HG02763 (cell line): ENCODE measurements around the gene AMN.

Experiments
- ATAC-seq: cut with Tn5 transposase; IDR thresholded peaks from one replicate; pipeline ENCODE4 v1.9.1; 2021; ENCODE audit warnings: mild to moderate bottlenecking, moderate library complexity; ENCODE audit not compliant: unreplicated experiment

AMN gene

GRCh38 chr14:102942069-102942468 is 19.6 kb downstream of the AMN start:
- ATAC-seq: no peak

- no peak for ATAC-seq
Observed at GRCh38 chr14:102943454-102943853, 21.0 kb downstream of the AMN start.

GRCh38 chr14:102943979-102944378 is 21.5 kb downstream of the AMN start:
- ATAC-seq: no peak

GRCh38 chr14:102944448-102945330 is 22.2 kb downstream of the AMN start:
- ATAC-seq: no peak

GRCh38 chr14:102945346-102946130 is 23.1 kb downstream of the AMN start:
- ATAC-seq: no peak

- no peak for ATAC-seq
Observed at GRCh38 chr14:102947321-102948103, 25.0 kb downstream of the AMN start.

- ATAC-seq: no peak
Observed at GRCh38 chr14:102948698-102949061, 26.2 kb downstream of the AMN start.

- no peak for ATAC-seq
Observed at GRCh38 chr14:102949062-102949800, 26.8 kb downstream of the AMN start.

GRCh38 chr14:102949801-102950451 is 27.5 kb downstream of the AMN start:
- no peak for ATAC-seq

- ATAC-seq: no peak
Observed at GRCh38 chr14:102951034-102951433, 28.6 kb downstream of the AMN start.

- no peak for ATAC-seq
Observed at GRCh38 chr14:102951799-102952198, 29.3 kb downstream of the AMN start.

- no peak for ATAC-seq
Observed at GRCh38 chr14:102952276-102952675, 29.8 kb downstream of the AMN start.

- ATAC-seq: no peak
Observed at GRCh38 chr14:102953100-102953499, 30.6 kb downstream of the AMN start.

GRCh38 chr14:102954081-102954789 is 31.8 kb downstream of the AMN start:
- no peak for ATAC-seq

GRCh38 chr14:102955636-102956408 is 33.4 kb downstream of the AMN start:
- ATAC-seq: no peak

GRCh38 chr14:102957222-102957621 is 34.8 kb downstream of the AMN start:
- no peak for ATAC-seq

GRCh38 chr14:102958461-102958860 is 36.0 kb downstream of the AMN start:
- ATAC-seq: no peak

GRCh38 chr14:102962111-102962627 is 39.7 kb downstream of the AMN start:
- no peak for ATAC-seq
